Liver (tissue), 9 donors: ENCODE data around the gene SOBP. TPM values are rescaled to one million over a fixed set of nuclear protein-coding genes. Genes with fewer than 3 reads are reported as not detected.
"Not testable (repeated sequence)": the region's sequence is repeated elsewhere in the genome, so short reads cannot be mapped to it uniquely, and the experiment has no call there.

ENCODE experiments used
- DNase-seq: peaks from one replicate; pipeline ENCODE4 v3.0.0-alpha.2; 2017; ENCODE audit warnings: low spot score
- H3K27ac ChIP-seq, 2 donors: one replicate each; pipeline ENCODE4 v1.7.0; 2013; ENCODE audit warnings: inconsistent platforms in 2 of 2, low read length in 2 of 2, control low read depth in 1 of 2, low read depth in 1 of 2, mild to moderate bottlenecking in 1 of 2
- H3K27me3 ChIP-seq, 4 donors: one replicate each; pipeline versions ENCODE4 v1.6.1 to v1.7.0; 2013; ENCODE audit warnings: low read length in 3 of 4, inconsistent platforms in 1 of 4, mild to moderate bottlenecking in 1 of 4, moderate library complexity in 1 of 4; ENCODE audit not compliant: control insufficient read depth in 4 of 4, insufficient read depth in 4 of 4
- H3K36me3 ChIP-seq, 4 donors: one replicate each; pipeline versions ENCODE4 v1.6.1 to v1.7.0; 2013; ENCODE audit warnings: low read length in 3 of 4, mild to moderate bottlenecking in 3 of 4, low read depth in 1 of 4, moderate library complexity in 1 of 4; ENCODE audit not compliant: control insufficient read depth in 4 of 4, insufficient read depth in 3 of 4
- H3K4me1 ChIP-seq, 4 donors: one replicate each; pipeline versions ENCODE4 v1.6.1 to v1.7.0; 2013; ENCODE audit warnings: low read length in 3 of 4, mild to moderate bottlenecking in 3 of 4, moderate library complexity in 1 of 4; ENCODE audit not compliant: control insufficient read depth in 4 of 4, insufficient read depth in 4 of 4
- H3K4me3 ChIP-seq, 3 donors: one replicate each; pipeline versions ENCODE4 v1.6.1 to v1.7.0; 2013; ENCODE audit warnings: low read length in 3 of 3, control low read depth in 1 of 3, low read depth in 1 of 3, mild to moderate bottlenecking in 1 of 3
- H3K9ac ChIP-seq, 2 donors: one replicate each; pipeline ENCODE4 v1.7.0; 2013; ENCODE audit warnings: low read length in 2 of 2, mild to moderate bottlenecking in 2 of 2, moderate library complexity in 2 of 2, control low read depth in 1 of 2, low read depth in 1 of 2
- H3K9me3 ChIP-seq, 4 donors: one replicate each; pipeline versions ENCODE4 v1.6.1 to v1.7.0; 2013; ENCODE audit warnings: low read length in 3 of 4; ENCODE audit not compliant: control insufficient read depth in 4 of 4
- FOXA2 ChIP-seq: IDR thresholded peaks from 2 replicates; pipeline ENCODE4 v1.6.1; 2016; ENCODE audit warnings: antibody characterized with exemption
- GABPA ChIP-seq, 2 donors: IDR thresholded peaks in 1 of 2; conservative IDR thresholded peaks in 1 of 2; 2 replicates each; pipeline ENCODE4 v1.6.1; 2016; ENCODE audit warnings: antibody characterized with exemption in 2 of 2, mild to moderate bottlenecking in 1 of 2, moderate library complexity in 1 of 2
- HNF4A ChIP-seq, 2 donors: conservative IDR thresholded peaks; 2 replicates each; pipeline ENCODE4 v1.6.1; 2016; ENCODE audit warnings: antibody characterized with exemption in 2 of 2, mild to moderate bottlenecking in 2 of 2
- HNF4G ChIP-seq: IDR thresholded peaks from 2 replicates; pipeline ENCODE4 v1.6.1; 2016; ENCODE audit warnings: antibody characterized with exemption
- JUND ChIP-seq, 2 donors: IDR thresholded peaks; 2 replicates each; pipeline ENCODE4 v1.6.1; 2016; ENCODE audit warnings: antibody characterized with exemption in 2 of 2
- NR2F2 ChIP-seq: IDR thresholded peaks from 2 replicates; pipeline ENCODE4 v1.6.1; 2016; ENCODE audit warnings: antibody characterized with exemption
- RAD21 ChIP-seq, 2 donors: IDR thresholded peaks; 2 replicates each; pipeline ENCODE4 v1.6.1; 2016; ENCODE audit warnings: antibody characterized with exemption in 2 of 2, mild to moderate bottlenecking in 2 of 2
- RXRA ChIP-seq, 2 donors: IDR thresholded peaks; 2 replicates each; pipeline ENCODE4 v1.6.1; 2017 to 2018; ENCODE audit warnings: antibody characterized with exemption in 2 of 2, mild to moderate bottlenecking in 1 of 2
- SP1 ChIP-seq: IDR thresholded peaks from 2 replicates; pipeline ENCODE4 v1.6.1; 2018; ENCODE audit warnings: antibody characterized with exemption, mild to moderate bottlenecking
- YY1 ChIP-seq: IDR thresholded peaks from 2 replicates; pipeline ENCODE4 v1.6.1; 2016; ENCODE audit warnings: antibody characterized with exemption, mild to moderate bottlenecking
- WGBS: extraction: QIAGEN DNeasy Blood & Tissue Kit; methylation state at CpG from one replicate; pipeline ENCODE4 v1.1.7; 2013; 5-methylcytosine and 5-hydroxymethylcytosine counted together
- polyA plus RNA-seq, 2 donors: library from polyadenylated mRNA; stranded (reverse) in 1 of 2; unstranded in 1 of 2; fragments of 200-250 nt in 1 of 2; fragments of >200 nt in 1 of 2; fragmentation: Nextera tagmentation in 1 of 2; extraction: Ambion mirVana in 1 of 2; gene quantifications; one replicate each; pipeline versions ENCODE4 v1.2.1 to v1.2.3, GENCODE V29; 2013 to 2015
- total RNA-seq, 2 donors: library from RNA; depleted of rRNA; stranded (reverse); fragments of >200 nt; gene quantifications; one replicate each; pipeline ENCODE4 v1.2.3, GENCODE V29; 2014
- TF ChIP-seq, protein P1 (sequence below): IDR thresholded peaks from 2 replicates; pipeline ENCODE4 v1.6.1; 2016; ENCODE audit warnings: antibody characterized with exemption, mild to moderate bottlenecking
- TF ChIP-seq, protein P2 (sequence below): IDR thresholded peaks from 2 replicates; pipeline ENCODE4 v1.6.1; 2016; ENCODE audit warnings: antibody characterized with exemption
- donor health status: healthy.
- donor health status: healthy.
- donor health status: healthy.
- donor health status: healthy.
- donor health status: healthy.

Gene SOBP
- total and polyA plus RNA-seq, 4 donors = 0.99 to 5.4 (median 1.9) TPM

DNA sequence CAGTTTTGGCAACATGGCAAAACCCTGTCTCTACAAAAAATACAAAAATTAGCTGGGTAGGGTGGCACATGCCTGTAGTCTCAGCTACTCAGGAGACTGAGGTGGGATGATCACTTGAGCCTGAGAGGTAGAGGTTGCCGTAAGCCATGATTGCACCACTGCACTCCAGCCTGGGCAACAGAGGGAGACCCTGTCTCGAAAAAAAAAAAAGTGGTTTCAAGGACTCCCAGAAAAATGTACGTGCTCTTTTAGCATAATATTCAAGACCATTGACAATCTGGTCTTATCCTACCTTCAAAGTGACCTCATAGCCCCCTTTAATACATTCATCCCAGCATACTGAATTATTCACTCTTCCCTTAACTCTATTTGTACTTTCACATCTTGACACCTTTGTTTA lies 14.6 kb upstream of the SOBP start:
- not testable (repeated sequence) for H3K36me3 ChIP-seq, H3K27ac ChIP-seq, H3K4me3 ChIP-seq, H3K4me1 ChIP-seq, H3K9ac ChIP-seq, H3K27me3 ChIP-seq, DNase-seq, H3K9me3 ChIP-seq
- 95% methylated on average over 3 of the region's 3 CpGs for WGBS

GRCh38 chr6:107475826-107476225 lies 14.1 kb upstream of the SOBP start:
- H3K27ac ChIP-seq, H3K4me1 ChIP-seq, H3K27me3 ChIP-seq, H3K9me3 ChIP-seq, H3K9ac ChIP-seq, H3K4me3 ChIP-seq, DNase-seq, H3K36me3 ChIP-seq: not testable (repeated sequence)
- TF ChIP-seq RAD21 (IDR thresholded peaks at IDR 0.05) = peak; percentile 10 to 23
- 59% methylated on average over 3 of the region's 3 CpGs for WGBS

DNA sequence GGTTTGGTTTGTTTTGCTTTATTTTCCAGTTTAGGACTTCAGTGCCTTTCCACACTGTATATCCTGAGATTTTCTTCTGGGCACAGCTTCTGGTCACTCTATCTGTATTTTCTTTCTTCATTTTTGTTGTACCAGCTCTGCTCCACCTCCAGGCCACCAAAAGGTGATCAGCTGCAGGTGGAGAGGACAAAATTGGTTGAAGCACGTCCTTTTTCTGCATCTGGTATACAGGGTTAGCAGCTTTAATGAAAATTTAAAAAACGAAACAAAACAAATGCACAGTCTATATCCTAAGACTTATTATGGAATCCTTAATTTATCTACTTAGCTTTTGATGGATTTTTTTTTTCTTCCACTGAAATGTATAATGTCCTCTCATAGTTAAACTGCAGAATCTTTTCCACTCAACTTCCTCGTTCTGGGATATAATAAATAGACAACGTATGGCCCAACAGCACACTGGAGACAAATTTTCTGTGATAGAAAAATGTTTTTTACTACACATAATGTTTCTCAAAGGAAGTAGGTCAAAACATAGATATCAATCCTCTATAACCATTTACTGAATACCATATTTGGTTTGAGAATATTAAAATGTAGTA lies 10.7 kb upstream of the SOBP start:
- peaks cover 0 to 3% (median 0%) of the 10 kb centered on the region in 4 donors for H3K27me3 ChIP-seq
- no peak overlapping the region for H3K9ac ChIP-seq
- H3K36me3 ChIP-seq = no peaks in the 10 kb centered on the region
- no peaks in the 10 kb centered on the region for H3K9me3 ChIP-seq
- TF ChIP-seq NR2F2 (no peak), HNF4A (conservative IDR thresholded peaks at IDR 0.05) (no peak), HNF4G (no peak), FOXA2 (no peak), SP1 (no peak)
- TF ChIP-seq, protein P1, sequence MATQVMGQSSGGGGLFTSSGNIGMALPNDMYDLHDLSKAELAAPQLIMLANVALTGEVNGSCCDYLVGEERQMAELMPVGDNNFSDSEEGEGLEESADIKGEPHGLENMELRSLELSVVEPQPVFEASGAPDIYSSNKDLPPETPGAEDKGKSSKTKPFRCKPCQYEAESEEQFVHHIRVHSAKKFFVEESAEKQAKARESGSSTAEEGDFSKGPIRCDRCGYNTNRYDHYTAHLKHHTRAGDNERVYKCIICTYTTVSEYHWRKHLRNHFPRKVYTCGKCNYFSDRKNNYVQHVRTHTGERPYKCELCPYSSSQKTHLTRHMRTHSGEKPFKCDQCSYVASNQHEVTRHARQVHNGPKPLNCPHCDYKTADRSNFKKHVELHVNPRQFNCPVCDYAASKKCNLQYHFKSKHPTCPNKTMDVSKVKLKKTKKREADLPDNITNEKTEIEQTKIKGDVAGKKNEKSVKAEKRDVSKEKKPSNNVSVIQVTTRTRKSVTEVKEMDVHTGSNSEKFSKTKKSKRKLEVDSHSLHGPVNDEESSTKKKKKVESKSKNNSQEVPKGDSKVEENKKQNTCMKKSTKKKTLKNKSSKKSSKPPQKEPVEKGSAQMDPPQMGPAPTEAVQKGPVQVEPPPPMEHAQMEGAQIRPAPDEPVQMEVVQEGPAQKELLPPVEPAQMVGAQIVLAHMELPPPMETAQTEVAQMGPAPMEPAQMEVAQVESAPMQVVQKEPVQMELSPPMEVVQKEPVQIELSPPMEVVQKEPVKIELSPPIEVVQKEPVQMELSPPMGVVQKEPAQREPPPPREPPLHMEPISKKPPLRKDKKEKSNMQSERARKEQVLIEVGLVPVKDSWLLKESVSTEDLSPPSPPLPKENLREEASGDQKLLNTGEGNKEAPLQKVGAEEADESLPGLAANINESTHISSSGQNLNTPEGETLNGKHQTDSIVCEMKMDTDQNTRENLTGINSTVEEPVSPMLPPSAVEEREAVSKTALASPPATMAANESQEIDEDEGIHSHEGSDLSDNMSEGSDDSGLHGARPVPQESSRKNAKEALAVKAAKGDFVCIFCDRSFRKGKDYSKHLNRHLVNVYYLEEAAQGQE = no peak
- TF ChIP-seq, protein P2, sequence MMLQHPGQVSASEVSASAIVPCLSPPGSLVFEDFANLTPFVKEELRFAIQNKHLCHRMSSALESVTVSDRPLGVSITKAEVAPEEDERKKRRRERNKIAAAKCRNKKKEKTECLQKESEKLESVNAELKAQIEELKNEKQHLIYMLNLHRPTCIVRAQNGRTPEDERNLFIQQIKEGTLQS = no peak
- no peak for DNase-seq
- no peak overlapping the region for H3K4me3 ChIP-seq
- no peaks in the 10 kb centered on the region for H3K4me1 ChIP-seq
- 86% methylated on average over 4 of the region's 4 CpGs for WGBS
- no peak overlapping the region for H3K27ac ChIP-seq

DNA sequence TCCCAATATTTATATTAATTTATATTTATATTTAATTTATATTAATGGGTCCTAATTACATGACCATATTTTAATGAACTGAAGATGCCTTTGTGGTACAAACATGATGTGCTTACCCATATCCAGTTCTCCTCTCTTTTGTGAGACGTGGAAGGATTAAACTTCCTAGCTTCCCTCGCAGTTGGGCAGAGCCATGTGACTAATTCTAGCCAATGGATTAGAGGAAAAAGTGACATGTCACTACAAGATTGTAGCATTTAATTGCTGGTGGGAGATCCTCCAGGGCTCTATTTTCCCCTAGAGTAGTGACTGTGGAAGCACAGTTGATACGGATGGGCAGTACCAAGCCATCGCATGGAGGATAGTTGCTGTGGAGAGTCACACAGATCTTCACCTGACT lies 4.8 kb upstream of the SOBP start:
- Histone ChIP-seq H3K9ac (no peak overlapping the region), H3K4me1 (peaks cover 2 to 17% (median 13%) of the 10 kb centered on the region in 4 donors), H3K27me3 (peaks cover 0 to 3% (median 0%) of the 10 kb centered on the region in 4 donors), H3K4me3 (no peak overlapping the region), H3K36me3 (no peaks in the 10 kb centered on the region), H3K9me3 (no peaks in the 10 kb centered on the region), H3K27ac (no peak overlapping the region)
- 89% methylated on average over 4 of the region's 4 CpGs for WGBS
- no peak for DNase-seq
- TF ChIP-seq RXRA (IDR thresholded peaks at IDR 0.05) (no peak), NR2F2 (no peak), YY1 (no peak), RAD21 (IDR thresholded peaks at IDR 0.05) (no peak), HNF4G (no peak), GABPA (IDR thresholded peaks at IDR 0.05 in 1 of 2, conservative IDR thresholded peaks at IDR 0.05 in 1 of 2) (no peak), SP1 (no peak), FOXA2 (no peak), HNF4A (conservative IDR thresholded peaks at IDR 0.05) (no peak), JUND (IDR thresholded peaks at IDR 0.05) (no peak)
- TF ChIP-seq, protein P1 = no peak
